Loucy (cell line): Measurements from ENCODE around the gene SMG7.

Experiments
- EZH2phosphoT487 ChIP-seq: fragments of 200-600 bp; IDR thresholded peaks from 2 replicates; pipeline ENCODE4 v1.6.1; 2018; ENCODE audit warnings: antibody characterized with exemption, mild to moderate bottlenecking, moderate library complexity, borderline replicate concordance
- TF ChIP-seq, protein P1 (sequence below): fragments of 200-600 bp; sonication (generic); conservative IDR thresholded peaks from 2 replicates; pipeline ENCODE4 v1.5.1; 2014; ENCODE audit warnings: mild to moderate bottlenecking, antibody characterized with exemption, low read length

DNA sequence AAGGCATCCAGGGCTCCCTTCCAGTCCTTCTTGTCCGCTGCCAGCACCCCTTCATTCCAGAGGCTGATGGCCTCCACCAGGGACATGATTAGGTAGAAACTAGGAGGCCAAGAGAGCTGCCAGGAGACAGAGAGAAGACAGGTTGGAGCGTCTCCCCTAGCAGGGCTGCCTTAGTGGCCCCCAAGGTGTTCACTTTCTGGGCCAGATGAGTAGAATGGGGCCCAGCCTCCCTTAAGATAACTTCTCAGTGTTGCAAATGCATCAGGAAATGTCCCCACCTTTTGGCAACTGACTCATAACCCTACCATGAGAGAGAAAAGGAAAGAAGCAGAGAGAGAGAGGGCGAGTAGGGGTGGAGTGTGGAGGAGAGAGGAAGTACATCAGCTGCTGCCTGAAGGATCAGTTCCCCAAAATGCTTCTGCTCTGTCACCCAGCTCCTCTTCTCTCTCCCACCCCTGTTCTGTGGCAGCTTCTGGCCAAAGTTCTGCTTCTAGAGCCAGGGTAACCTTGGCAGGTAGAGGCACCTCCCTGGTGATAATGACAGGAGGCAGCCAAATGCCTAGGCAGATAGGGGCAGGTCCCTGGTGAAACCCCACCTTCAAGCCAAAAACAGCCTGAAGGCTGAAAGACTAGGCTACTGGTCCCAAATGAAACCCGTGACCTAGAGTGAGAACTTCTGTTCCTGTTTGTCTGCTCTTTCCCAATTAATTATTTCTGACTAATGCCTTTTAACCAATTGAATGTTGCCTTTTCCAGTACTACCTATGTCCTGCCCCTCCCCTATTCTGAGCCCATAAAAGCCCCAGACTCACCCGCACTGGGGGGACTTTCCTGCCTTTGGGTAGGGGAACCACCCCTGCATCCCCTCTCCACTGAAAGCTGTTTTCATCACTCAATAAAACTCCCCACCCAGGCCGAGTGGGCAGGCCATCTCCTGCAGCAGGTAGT, 118.2 kb downstream of the SMG7 start, which contains the start of gene NCF2:
- TF ChIP-seq, protein P1, sequence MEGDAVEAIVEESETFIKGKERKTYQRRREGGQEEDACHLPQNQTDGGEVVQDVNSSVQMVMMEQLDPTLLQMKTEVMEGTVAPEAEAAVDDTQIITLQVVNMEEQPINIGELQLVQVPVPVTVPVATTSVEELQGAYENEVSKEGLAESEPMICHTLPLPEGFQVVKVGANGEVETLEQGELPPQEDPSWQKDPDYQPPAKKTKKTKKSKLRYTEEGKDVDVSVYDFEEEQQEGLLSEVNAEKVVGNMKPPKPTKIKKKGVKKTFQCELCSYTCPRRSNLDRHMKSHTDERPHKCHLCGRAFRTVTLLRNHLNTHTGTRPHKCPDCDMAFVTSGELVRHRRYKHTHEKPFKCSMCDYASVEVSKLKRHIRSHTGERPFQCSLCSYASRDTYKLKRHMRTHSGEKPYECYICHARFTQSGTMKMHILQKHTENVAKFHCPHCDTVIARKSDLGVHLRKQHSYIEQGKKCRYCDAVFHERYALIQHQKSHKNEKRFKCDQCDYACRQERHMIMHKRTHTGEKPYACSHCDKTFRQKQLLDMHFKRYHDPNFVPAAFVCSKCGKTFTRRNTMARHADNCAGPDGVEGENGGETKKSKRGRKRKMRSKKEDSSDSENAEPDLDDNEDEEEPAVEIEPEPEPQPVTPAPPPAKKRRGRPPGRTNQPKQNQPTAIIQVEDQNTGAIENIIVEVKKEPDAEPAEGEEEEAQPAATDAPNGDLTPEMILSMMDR = no peak
- TF ChIP-seq EZH2phosphoT487 = no peak
